Left colon (tissue), 2 donors: ENCODE data around the gene RAB25. TPM values are rescaled to one million over a fixed set of nuclear protein-coding genes. Genes with fewer than 3 reads are reported as not detected.

Experiments
- ATAC-seq: fragments of 200-7000 bp; cut with Tn5 transposase; one replicate; pipeline ENCODE4 v1.9.1; 2020; ENCODE audit warnings: mild to moderate bottlenecking, moderate library complexity
- DNase-seq, 2 donors: peaks; one replicate each; pipeline ENCODE4 v3.0.0-alpha.2; 2020
- intact Hi-C, 2 donors: fragments of 100-400 bp; cut with DNase I in 1 of 2; cut with micrococcal nuclease in 1 of 2; formaldehyde crosslinking; loops; one replicate each; pipeline versions ENCODE4 v1.11.2 to v1.14.0; 2022; cut with DNase I, micrococcal nuclease
- total RNA-seq, 2 donors: library from RNA; stranded (reverse); fragmentation: NEBNext Ultra II Directional; extraction: Animal tissue kit (Norgen Biotek cat#: 25700); gene quantifications; one replicate each; pipeline ENCODE4 v1.2.1, GENCODE V29; 2021
- donor health status: DM: no; HTN: no; CAD: no.
- donor health status: DM: yes; HTN: yes; CAD: no.

RAB25 gene
- total RNA-seq, 2 donors from 2014 or later, result 203 to 231 TPM

- intact Hi-C loops, result no loop called here
- ATAC-seq (no peak), DNase-seq (no peak)
These were observed 13.7 kb downstream of the RAB25 start for GRCh38 chr1:156074661-156075060.

GRCh38 chr1:156075162-156075561 is 14.2 kb downstream of the RAB25 start:
- intact Hi-C loops, result no loop called here
- no peak for ATAC-seq
- DNase-seq, result no peak

GRCh38 chr1:156075775-156076204 is 14.8 kb downstream of the RAB25 start:
- ATAC-seq (no peak), DNase-seq (no peak)
- intact Hi-C loops, result no loop called here

- ATAC-seq (peak; percentile 24), DNase-seq (peak in 1 of 2 donors; percentile 44)
- intact Hi-C loops, result no loop called here
These were observed 15.9 kb downstream of the RAB25 start for GRCh38 chr1:156076609-156077429.

DNA sequence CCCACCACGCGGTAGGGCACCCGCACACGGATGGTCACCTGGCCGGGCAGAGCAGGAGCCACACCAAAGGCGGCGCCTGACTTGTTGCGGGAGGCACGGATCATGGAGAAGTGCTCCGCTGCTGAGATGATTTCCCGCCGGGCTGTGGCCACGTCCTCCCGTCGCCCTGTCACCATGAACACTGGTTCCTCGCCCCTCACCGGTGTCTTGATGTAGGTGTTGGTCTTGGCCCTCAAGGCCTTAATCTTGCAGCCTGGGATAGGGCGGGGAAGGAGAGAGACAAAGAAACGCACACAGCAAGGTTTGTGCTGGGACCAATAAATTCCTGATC is 16.4 kb downstream of the RAB25 start:
- intact Hi-C loops, result no loop called here
- DNase-seq (no peak), ATAC-seq (no peak)

GRCh38 chr1:156078728-156079127 is 17.8 kb downstream of the RAB25 start:
- ATAC-seq, result no peak
- DNase-seq, result no peak

DNA sequence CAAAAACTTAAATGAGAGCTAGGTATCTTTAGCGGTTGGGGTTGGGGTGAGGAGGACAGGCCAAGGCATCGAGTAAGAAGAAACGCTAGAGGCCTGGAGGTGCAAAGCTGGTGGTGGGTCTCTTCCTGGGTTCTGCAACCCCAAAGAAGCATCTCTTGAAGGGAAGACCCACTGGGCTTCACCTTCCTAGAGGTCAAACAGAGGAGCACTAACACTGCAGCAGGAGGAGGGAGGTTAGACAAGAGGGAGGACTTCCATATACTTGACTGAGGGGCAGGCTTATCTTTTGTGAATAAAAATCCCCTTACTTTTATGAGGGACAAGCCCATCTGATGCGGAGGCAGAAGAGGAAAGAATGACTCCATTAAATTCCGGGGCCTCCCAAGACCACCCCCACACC is 18.8 kb downstream of the RAB25 start:
- intact Hi-C loops, result no loop called here
- DNase-seq (no peak), ATAC-seq (no peak)

More at GRCh38 chr1:156078728-156079127, 17.8 kb downstream of the RAB25 start:
- intact Hi-C loops, result no loop called here

- ATAC-seq, result no peak
- intact Hi-C loops, result no loop called here
- DNase-seq, result no peak
These were observed 19.4 kb downstream of the RAB25 start for GRCh38 chr1:156080241-156080862.

DNA sequence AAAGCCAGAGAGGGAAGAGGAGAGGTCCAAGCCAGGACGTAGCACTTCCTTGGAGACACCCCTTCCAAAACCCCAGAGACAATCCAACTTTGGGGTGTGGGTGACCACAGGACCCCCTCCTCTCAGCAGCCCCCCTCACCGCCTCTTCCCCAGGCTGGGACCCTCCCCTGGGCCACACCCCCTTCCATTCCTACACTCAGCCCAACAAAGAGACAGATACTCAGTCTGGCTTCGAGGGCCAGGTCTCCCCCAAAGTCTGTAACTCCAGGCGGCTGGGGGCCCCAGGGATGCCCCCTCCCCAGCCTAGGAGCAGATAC is 19.9 kb downstream of the RAB25 start:
- intact Hi-C loops, result no loop called here
- ATAC-seq (no peak), DNase-seq (no peak)

- intact Hi-C loops, result no loop called here
- peak in 1 of 2 donors; percentile 11 for DNase-seq
- no peak for ATAC-seq
These were observed 20.4 kb downstream of the RAB25 start for GRCh38 chr1:156081180-156081916.

DNA sequence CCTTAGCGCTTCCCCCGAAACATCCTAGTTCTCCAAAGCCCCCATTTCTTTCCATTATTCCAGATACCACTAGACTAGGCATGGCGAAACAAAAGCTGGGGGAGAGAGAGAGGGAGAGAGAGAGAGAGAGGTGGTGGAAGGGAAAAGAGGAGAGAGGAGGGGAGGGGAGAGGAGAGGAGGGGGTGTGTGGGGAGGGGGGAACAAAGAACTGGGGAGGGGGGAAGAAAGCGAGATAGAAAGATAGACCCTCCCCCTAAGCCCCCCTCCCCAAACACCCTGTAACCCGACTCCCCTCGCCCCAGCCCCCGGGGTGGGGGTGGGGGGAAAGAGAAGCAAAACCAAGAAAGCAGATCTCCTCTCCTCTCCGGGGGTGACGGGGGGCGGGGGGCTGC is 21.0 kb downstream of the RAB25 start:
- ATAC-seq, result no peak
- intact Hi-C loops, result no loop called here
- no peak for DNase-seq

- intact Hi-C loops, result no loop called here
- ATAC-seq (peak; percentile 87), DNase-seq (peak; percentile 74 to 80)
These were observed 21.5 kb downstream of the RAB25 start, which contains the start of gene MEX3A for GRCh38 chr1:156082309-156083091. MEX3A (minus strand) TSS chr1:156082465; CDS start chr1:156081998, 467 bp downstream.

GRCh38 chr1:156083800-156084790 is 23.1 kb downstream of the RAB25 start:
- no peak for DNase-seq
- intact Hi-C loops, result no loop called here
- no peak for ATAC-seq

GRCh38 chr1:156086256-156086662 is 25.3 kb downstream of the RAB25 start:
- DNase-seq (no peak), ATAC-seq (no peak)
- intact Hi-C loops, result no loop called here

GRCh38 chr1:156089704-156090103 is 28.7 kb downstream of the RAB25 start:
- DNase-seq (no peak), ATAC-seq (no peak)
- intact Hi-C loops, result loop anchor here (2.0 to 5.0 kb wide), 2 partner anchors 135 to 138 kb away; no protein-coding TSS in a partner anchor

DNA sequence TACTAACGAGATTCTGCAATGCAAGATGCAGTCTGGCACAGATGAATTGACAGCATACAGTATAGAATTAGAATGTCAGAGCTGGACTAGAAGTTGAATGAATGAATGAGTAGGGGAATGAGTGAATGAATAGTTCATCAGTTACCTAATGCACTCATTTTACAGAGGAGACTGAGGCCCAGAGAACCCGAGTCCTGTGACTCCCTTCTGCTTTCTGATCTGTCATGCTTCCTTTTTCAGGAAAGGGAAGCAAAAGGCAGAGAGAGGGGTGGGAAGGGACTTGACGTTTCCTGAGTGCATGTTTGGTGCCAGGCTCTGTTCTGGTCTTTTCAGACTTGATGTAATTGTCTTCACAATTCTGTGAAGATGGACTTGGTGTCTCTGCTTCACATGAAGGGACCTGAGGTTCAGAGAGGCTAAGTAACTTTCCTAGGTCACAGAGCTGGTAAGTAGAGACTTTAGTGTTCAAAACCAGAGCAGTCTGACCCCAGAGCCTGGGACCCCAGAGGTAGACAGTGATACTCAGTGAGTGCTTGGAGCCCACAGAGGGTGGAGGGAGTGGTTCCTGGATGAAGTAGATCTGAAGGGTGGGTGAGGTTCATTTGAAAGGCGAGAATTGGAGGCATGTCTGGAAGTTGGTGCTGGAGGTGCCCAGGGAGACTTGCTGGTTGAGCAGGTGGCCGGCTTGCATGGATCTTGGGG is 29.3 kb downstream of the RAB25 start:
- DNase-seq (no peak), ATAC-seq (no peak)
- intact Hi-C loops, result loop anchor here in 1 of 2 donors (5.0 kb wide), 1 partner anchor 137 kb away; no protein-coding TSS in a partner anchor

GRCh38 chr1:156090840-156091188 is 29.9 kb downstream of the RAB25 start:
- DNase-seq, result peak; percentile 82 to 93
- ATAC-seq, result peak; percentile 82
- intact Hi-C loops, result loop anchor here in 1 of 2 donors (5.0 kb wide), 1 partner anchor 136 kb away; no protein-coding TSS in a partner anchor
